ENCODE measurements around the gene MRNIP. TPM values are rescaled to one million over a fixed set of nuclear protein-coding genes. Genes with fewer than 3 reads are reported as not detected.
"Not testable (repeated sequence)": the region's sequence is repeated elsewhere in the genome, so short reads cannot be mapped to it uniquely, and the experiment has no call there.

The MRNIP gene
- polyA plus RNA-seq, 1 donor (not counting 4 experiments of a cell fraction or from before 2014, with no cell fraction given): 14.9 TPM

DNA sequence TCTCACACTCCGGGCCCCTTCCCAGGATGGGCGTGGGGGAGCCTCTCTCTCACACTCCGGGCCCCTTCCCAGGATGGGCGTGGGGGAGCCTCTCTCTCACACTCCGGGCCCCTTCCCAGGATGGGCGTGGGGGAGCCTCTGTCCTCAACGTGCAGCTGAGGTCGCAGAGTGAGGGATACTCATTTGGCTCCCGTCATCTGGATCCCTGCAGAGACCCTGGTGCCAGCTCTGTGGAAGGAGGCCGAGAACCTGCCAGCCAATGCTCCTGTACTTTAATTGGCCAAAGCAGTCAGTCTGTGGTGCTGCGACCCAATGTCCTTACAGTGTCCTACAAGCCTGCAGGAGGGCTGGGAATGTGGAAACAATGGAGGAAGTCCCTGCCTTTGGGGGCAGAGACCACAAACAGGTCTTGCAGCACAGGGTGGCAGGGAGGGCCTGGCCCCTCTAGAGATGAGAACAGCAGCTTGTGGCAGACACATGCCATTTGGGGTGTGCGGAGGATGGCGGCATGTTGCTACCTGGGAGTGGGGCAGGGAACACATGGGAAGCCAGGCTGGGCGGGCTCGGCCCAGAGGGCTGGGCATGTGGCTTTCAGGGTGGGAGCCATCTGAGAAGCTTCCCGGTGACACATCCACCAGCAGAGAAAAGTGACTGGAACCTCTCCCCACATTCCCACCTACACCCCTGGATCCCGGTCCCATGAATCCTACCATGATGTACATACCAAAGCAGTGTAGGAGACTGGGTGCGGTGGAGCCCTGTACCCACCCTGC is 13.6 kb upstream of the MRNIP start:
- DNase-seq (ENCODE audit: low read depth, low spot score): no peak
- Histone ChIP-seq H3K4me2 (ENCODE audit: control insufficient read depth, extremely low read depth, insufficient read depth, low read depth, low read length) (no peak overlapping the region), H3K79me2 (ENCODE audit: control insufficient read depth, insufficient read depth, low read length) (no peaks in the 10 kb centered on the region), H3K4me3 (ENCODE audit: control insufficient read depth in 2 of 3, extremely low read depth in 1 of 3, insufficient read depth in 2 of 3, low read depth in 1 of 3, low read length in 3 of 3) (no peak overlapping the region), H4K20me1 (ENCODE audit: control insufficient read depth, extremely low read depth, insufficient read depth, low read length) (no peaks in the 10 kb centered on the region), H3K36me3 (ENCODE audit: control insufficient read depth in 2 of 2, extremely low read depth in 1 of 2, insufficient read depth in 2 of 2, low read length in 2 of 2) (peaks cover 18 to 46% of the 10 kb centered on the region in 2 experiments), H3K27ac (ENCODE audit: control insufficient read depth, insufficient read depth, low read length) (no peak overlapping the region), H3K9ac (ENCODE audit: control insufficient read depth, extremely low read depth, insufficient read depth, low read length) (no peak overlapping the region), H3K4me1 (ENCODE audit: control insufficient read depth, extremely low read depth, insufficient read depth, low read length) (no peaks in the 10 kb centered on the region), H3K9me1 (ENCODE audit: control insufficient read depth, extremely low read depth, insufficient read depth, low read length) (no peaks in the 10 kb centered on the region), H2AFZ (ENCODE audit: control insufficient read depth, low read length) (no peak overlapping the region), H3K27me3 (ENCODE audit: control insufficient read depth, extremely low read depth, insufficient read depth, low read length) (no peaks in the 10 kb centered on the region), H3K9me3 (ENCODE audit: control insufficient read depth, low read depth, low read length) (no peaks in the 10 kb centered on the region)
- dilution Hi-C loops (cut with MboI; ENCODE audit: extremely low pct_ligation_motif_present, low sequenced_read_pairs): no loop called here
- TF ChIP-seq, protein P1, sequence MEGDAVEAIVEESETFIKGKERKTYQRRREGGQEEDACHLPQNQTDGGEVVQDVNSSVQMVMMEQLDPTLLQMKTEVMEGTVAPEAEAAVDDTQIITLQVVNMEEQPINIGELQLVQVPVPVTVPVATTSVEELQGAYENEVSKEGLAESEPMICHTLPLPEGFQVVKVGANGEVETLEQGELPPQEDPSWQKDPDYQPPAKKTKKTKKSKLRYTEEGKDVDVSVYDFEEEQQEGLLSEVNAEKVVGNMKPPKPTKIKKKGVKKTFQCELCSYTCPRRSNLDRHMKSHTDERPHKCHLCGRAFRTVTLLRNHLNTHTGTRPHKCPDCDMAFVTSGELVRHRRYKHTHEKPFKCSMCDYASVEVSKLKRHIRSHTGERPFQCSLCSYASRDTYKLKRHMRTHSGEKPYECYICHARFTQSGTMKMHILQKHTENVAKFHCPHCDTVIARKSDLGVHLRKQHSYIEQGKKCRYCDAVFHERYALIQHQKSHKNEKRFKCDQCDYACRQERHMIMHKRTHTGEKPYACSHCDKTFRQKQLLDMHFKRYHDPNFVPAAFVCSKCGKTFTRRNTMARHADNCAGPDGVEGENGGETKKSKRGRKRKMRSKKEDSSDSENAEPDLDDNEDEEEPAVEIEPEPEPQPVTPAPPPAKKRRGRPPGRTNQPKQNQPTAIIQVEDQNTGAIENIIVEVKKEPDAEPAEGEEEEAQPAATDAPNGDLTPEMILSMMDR (optimal IDR thresholded peaks at IDR 0.05 in 1 of 3, IDR thresholded peaks at IDR 0.05 in 1 of 3, conservative IDR thresholded peaks at IDR 0.05 in 1 of 3; ENCODE audit: extremely low read depth in 1 of 3, insufficient read depth in 2 of 3, low read length in 3 of 3): no peak
- TF ChIP-seq EZH2 (IDR thresholded peaks at IDR 0.05; ENCODE audit: low read length): no peak
- no peak for FAIRE-seq

DNA sequence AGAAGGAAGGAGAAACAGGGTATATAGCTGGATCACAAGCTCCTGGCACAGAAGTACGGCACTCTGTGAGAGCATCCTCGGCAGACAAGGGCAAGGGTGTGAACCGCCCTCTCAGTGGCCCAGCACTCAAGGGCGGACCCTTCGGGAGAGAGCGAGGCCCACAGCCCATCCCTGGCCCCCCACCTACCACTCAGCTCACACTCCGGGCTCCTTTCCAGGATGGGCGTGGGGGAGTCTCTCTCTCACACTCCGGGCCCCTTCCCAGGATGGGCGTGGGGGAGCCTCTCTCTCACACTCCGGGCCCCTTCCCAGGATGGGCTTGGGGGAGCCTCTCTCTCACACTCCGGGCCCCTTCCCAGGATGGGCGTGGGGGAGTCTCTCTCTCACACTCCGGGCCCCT is 12.9 kb upstream of the MRNIP start:
- H3K9me3 ChIP-seq (ENCODE audit: control insufficient read depth, low read depth, low read length); H3K4me3 ChIP-seq (ENCODE audit: control insufficient read depth in 2 of 3, extremely low read depth in 1 of 3, insufficient read depth in 2 of 3, low read depth in 1 of 3, low read length in 3 of 3); H4K20me1 ChIP-seq (ENCODE audit: control insufficient read depth, extremely low read depth, insufficient read depth, low read length); H3K4me2 ChIP-seq (ENCODE audit: control insufficient read depth, extremely low read depth, insufficient read depth, low read depth, low read length); H3K9ac ChIP-seq (ENCODE audit: control insufficient read depth, extremely low read depth, insufficient read depth, low read length); H3K27ac ChIP-seq (ENCODE audit: control insufficient read depth, insufficient read depth, low read length); H3K79me2 ChIP-seq (ENCODE audit: control insufficient read depth, insufficient read depth, low read length); dilution Hi-C loops (cut with MboI; ENCODE audit: extremely low pct_ligation_motif_present, low sequenced_read_pairs); H3K27me3 ChIP-seq (ENCODE audit: control insufficient read depth, extremely low read depth, insufficient read depth, low read length); H3K9me1 ChIP-seq (ENCODE audit: control insufficient read depth, extremely low read depth, insufficient read depth, low read length); H3K4me1 ChIP-seq (ENCODE audit: control insufficient read depth, extremely low read depth, insufficient read depth, low read length); FAIRE-seq; DNase-seq (ENCODE audit: low read depth, low spot score); H2AFZ ChIP-seq (ENCODE audit: control insufficient read depth, low read length): not testable (repeated sequence)
- H3K36me3 ChIP-seq (ENCODE audit: control insufficient read depth in 2 of 2, extremely low read depth in 1 of 2, insufficient read depth in 2 of 2, low read length in 2 of 2): peaks cover 24 to 51% of the 10 kb centered on the region in 2 experiments
